Measurements from ENCODE around the gene TENT4A.

The TENT4A gene

DNA sequence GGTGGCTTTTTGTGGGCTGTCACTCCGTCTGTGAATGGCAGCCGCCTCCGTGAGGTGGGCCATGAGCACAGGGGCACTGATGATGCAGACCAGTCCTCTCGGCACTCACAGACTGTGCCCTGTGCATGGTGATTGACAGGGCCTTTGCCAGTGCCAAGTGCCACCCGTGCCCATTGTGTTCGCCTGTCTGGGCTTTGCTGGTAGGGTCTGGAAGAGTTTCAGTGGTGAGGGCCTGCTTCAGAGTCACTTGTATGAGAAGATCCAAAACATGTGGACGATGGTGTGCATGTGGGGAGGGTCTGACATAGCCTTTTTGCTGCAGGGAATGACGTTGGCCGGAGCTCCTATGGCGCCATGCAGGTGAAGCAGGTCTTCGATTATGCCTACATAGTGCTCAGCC lies 34.9 kb downstream of the TENT4A start:
- 95 to 97% methylated on average over 11 of the region's 11 CpGs for WGBS, 2 experiments
- H3K27me3 ChIP-seq (ENCODE audit: control insufficient read depth, insufficient read depth, low read length, poor library complexity, severe bottlenecking): no peaks in the 10 kb centered on the region
- H3K9me3 ChIP-seq (ENCODE audit: control insufficient read depth, low read length): no peaks in the 10 kb centered on the region
- H3K4me3 ChIP-seq (ENCODE audit: insufficient read depth, low read depth, low read length): no peak overlapping the region
- no peaks in the 10 kb centered on the region for H3K4me1 ChIP-seq (ENCODE audit: control insufficient read depth, insufficient read depth, low read length)
- H3K36me3 ChIP-seq (ENCODE audit: control insufficient read depth, insufficient read depth, low read length): peaks cover 30% of the 10 kb centered on the region
- no peak overlapping the region for H3K27ac ChIP-seq (ENCODE audit: insufficient read depth, low read depth, low read length, poor library complexity, severe bottlenecking)

DNA sequence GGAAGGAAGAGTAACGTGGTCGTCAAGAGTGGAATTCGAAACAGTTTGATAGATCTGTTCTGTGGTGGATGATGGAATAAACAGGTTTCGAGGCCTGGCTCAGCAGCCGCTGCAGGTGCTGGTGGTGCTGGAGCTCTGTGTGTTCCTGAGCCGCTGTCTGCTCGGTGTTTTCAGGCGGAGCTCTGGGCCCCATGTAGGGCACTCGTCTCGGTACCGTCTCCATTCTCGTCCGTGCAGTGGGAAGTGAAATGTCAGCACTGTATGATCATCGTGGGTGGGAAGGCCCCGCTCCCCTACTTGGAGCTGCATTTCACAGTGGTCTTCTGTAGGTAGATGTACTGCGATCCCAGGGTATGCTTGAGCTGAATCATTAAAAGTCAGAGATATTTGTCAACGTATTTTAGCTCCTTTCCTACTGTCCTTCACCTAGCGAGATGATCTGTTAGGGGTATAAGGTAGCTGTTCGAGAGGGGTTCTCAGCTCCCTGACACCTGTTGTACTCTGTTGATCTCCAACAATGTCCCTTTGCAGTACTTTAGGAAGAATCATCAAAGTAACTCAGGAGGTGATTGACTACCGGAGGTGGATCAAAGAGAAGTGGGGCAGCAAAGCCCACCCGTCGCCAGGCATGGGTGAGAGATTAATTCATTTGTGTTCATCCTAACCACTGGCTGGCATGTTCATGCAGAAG lies 35.9 kb downstream of the TENT4A start:
- Histone ChIP-seq H3K4me1 (ENCODE audit: control insufficient read depth, insufficient read depth, low read length) (no peaks in the 10 kb centered on the region), H3K27ac (ENCODE audit: insufficient read depth, low read depth, low read length, poor library complexity, severe bottlenecking) (no peak overlapping the region), H3K4me3 (ENCODE audit: insufficient read depth, low read depth, low read length) (no peak overlapping the region), H3K27me3 (ENCODE audit: control insufficient read depth, insufficient read depth, low read length, poor library complexity, severe bottlenecking) (no peaks in the 10 kb centered on the region), H3K36me3 (ENCODE audit: control insufficient read depth, insufficient read depth, low read length) (peaks cover 34% of the 10 kb centered on the region), H3K9me3 (ENCODE audit: control insufficient read depth, low read length) (no peaks in the 10 kb centered on the region)
- WGBS, 2 experiments: 95 to 97% methylated on average over 22 of the region's 22 CpGs

DNA sequence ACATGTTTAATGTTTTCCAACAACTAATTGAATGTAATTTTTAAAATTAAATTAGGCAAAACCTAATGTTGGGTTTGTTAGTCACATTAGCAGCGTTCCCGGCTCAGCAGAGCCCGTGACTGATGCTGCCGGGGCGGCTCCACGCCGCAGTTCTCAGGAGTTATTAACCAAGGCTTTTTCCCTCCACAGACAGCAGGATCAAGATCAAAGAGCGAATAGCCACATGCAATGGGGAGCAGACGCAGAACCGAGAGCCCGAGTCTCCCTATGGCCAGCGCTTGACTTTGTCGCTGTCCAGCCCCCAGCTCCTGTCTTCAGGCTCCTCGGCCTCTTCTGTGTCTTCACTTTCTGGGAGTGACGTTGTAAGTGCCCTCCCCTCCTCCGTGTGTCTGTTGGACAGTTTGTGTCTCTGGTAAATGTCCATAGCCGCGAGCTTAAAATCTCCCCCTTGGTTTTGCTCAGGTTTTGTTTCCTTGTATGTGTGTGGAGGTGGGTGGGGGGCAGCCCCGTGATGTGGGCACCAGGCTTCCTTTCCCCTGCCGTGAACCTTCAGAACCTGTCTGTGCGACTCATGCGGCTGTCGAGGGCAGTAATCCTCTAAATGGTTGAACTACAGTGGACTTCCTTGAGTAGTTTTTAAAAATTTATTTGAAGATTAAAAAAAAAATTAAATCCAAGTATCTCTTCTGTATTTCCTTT lies 37.1 kb downstream of the TENT4A start:
- 94 to 97% methylated on average over 21 to 23 of the region's 23 CpGs for WGBS, 2 experiments

DNA sequence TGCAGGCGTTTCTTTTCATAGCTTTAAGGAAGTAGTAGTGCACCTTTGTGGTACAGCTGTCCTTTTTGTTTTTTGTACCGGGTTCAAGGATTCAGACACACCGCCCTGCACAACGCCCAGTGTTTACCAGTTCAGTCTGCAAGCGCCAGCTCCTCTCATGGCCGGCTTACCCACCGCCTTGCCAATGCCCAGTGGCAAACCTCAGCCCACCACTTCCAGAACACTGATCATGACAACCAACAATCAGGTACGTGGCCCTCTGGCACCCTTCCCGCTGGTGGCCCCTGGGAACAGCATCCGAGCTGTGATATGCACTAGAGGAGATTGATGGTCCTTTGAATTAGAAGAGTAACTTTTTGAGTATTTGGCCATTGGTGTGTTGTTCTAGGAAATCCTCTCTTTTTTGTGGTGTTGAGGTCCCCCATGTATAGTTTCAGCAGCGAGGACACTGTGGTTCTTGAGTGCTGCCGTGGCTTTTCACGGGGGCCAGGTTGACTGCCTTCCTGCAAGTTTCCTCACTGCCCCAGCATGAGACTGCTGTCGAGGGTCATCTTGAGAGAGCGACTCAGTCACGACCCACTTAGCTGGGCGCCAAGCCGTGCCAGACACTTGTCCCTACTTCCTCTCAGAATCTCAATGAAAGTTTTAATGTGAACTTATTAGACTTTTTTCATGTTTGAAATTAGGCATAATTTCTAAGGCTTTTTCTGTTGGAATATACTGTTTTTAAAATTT lies 37.9 kb downstream of the TENT4A start:
- Histone ChIP-seq H3K9me3 (ENCODE audit: control insufficient read depth, low read length) (no peaks in the 10 kb centered on the region), H3K4me1 (ENCODE audit: control insufficient read depth, insufficient read depth, low read length) (no peaks in the 10 kb centered on the region), H3K4me3 (ENCODE audit: insufficient read depth, low read depth, low read length) (no peak overlapping the region), H3K27me3 (ENCODE audit: control insufficient read depth, insufficient read depth, low read length, poor library complexity, severe bottlenecking) (no peaks in the 10 kb centered on the region), H3K36me3 (ENCODE audit: control insufficient read depth, insufficient read depth, low read length) (peaks cover 45% of the 10 kb centered on the region), H3K27ac (ENCODE audit: insufficient read depth, low read depth, low read length, poor library complexity, severe bottlenecking) (no peak overlapping the region)
- 92 to 95% methylated on average over 18 of the region's 18 CpGs for WGBS, 2 experiments

More for the DNA sequence above, 37.1 kb downstream of the TENT4A start:
- Histone ChIP-seq H3K4me3 (ENCODE audit: insufficient read depth, low read depth, low read length) (no peak overlapping the region), H3K4me1 (ENCODE audit: control insufficient read depth, insufficient read depth, low read length) (no peaks in the 10 kb centered on the region), H3K27me3 (ENCODE audit: control insufficient read depth, insufficient read depth, low read length, poor library complexity, severe bottlenecking) (no peaks in the 10 kb centered on the region), H3K9me3 (ENCODE audit: control insufficient read depth, low read length) (no peaks in the 10 kb centered on the region), H3K36me3 (ENCODE audit: control insufficient read depth, insufficient read depth, low read length) (peaks cover 42% of the 10 kb centered on the region), H3K27ac (ENCODE audit: insufficient read depth, low read depth, low read length, poor library complexity, severe bottlenecking) (no peak overlapping the region)

DNA sequence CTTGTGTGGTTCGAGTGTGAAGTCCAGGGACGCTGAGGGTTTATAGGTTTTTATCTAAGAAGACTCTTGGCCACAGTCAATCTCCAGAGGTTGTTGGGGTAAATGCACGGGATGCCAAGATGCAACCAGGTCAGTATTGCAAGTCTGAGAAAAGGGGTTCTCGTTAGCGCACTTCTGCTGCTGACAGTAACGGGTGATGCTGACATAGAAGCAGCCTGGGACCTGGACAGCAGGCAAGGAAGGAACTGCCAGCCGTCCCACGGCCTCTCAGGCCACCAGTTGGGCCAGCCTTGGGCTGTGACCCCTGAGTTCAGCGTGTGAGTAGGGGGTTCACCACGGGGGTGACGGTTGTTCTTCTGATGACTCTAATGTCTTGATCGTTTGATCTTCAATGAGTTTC lies 39.0 kb downstream of the TENT4A start:
- no peaks in the 10 kb centered on the region for H3K9me3 ChIP-seq (ENCODE audit: control insufficient read depth, low read length)
- H3K27me3 ChIP-seq (ENCODE audit: control insufficient read depth, insufficient read depth, low read length, poor library complexity, severe bottlenecking): no peaks in the 10 kb centered on the region
- 96% methylated on average over 12 of the region's 12 CpGs for WGBS, 2 experiments
- no peak overlapping the region for H3K4me3 ChIP-seq (ENCODE audit: insufficient read depth, low read depth, low read length)
- H3K27ac ChIP-seq (ENCODE audit: insufficient read depth, low read depth, low read length, poor library complexity, severe bottlenecking): no peak overlapping the region
- peaks cover 55% of the 10 kb centered on the region for H3K36me3 ChIP-seq (ENCODE audit: control insufficient read depth, insufficient read depth, low read length)
- H3K4me1 ChIP-seq (ENCODE audit: control insufficient read depth, insufficient read depth, low read length): no peaks in the 10 kb centered on the region

DNA sequence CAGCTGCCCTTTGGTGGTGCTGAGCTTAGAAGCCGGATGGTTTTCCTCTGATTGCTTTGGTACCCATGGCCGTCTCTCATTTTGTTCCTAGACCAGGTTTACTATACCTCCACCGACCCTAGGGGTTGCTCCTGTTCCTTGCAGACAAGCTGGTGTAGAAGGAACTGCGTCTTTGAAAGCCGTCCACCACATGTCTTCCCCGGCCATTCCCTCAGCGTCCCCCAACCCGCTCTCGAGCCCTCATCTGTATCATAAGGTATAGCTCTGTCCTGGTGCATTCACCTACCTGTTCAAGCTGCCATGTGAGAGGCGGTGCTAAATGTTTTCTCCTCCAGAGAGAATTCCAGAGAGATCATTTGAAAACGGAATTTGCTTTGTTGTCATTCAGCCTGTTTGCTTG lies 39.5 kb downstream of the TENT4A start:
- no peaks in the 10 kb centered on the region for H3K4me1 ChIP-seq (ENCODE audit: control insufficient read depth, insufficient read depth, low read length)
- H3K27ac ChIP-seq (ENCODE audit: insufficient read depth, low read depth, low read length, poor library complexity, severe bottlenecking): no peak overlapping the region
- no peak overlapping the region for H3K4me3 ChIP-seq (ENCODE audit: insufficient read depth, low read depth, low read length)
- H3K9me3 ChIP-seq (ENCODE audit: control insufficient read depth, low read length): no peaks in the 10 kb centered on the region
- no peaks in the 10 kb centered on the region for H3K27me3 ChIP-seq (ENCODE audit: control insufficient read depth, insufficient read depth, low read length, poor library complexity, severe bottlenecking)
- WGBS, 2 experiments: 93 to 97% methylated on average over 11 of the region's 11 CpGs
- H3K36me3 ChIP-seq (ENCODE audit: control insufficient read depth, insufficient read depth, low read length): peaks cover 55% of the 10 kb centered on the region

DNA sequence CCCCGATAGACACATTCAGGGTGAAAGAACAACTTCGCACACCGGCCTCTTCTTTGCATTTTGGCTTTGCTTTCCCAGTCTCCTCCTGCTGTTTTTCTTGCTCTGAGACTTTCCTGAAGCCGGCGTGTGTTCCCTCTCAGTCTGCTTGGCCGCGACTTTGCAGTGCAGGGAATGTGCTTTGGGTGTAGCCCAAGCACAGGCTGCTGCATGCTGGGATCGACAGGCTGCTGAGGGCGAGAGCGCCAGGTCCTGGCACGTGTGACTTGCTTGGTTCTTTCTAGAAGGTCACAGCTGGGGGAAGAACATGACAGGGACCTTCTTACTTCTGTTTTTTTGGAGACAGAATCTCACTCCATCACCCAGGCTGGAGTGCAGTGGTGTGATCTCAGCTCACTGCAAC lies 40.6 kb downstream of the TENT4A start:
- Histone ChIP-seq H3K4me1 (ENCODE audit: control insufficient read depth, insufficient read depth, low read length) (no peaks in the 10 kb centered on the region), H3K36me3 (ENCODE audit: control insufficient read depth, insufficient read depth, low read length) (peaks cover 59% of the 10 kb centered on the region), H3K4me3 (ENCODE audit: insufficient read depth, low read depth, low read length) (no peak overlapping the region), H3K9me3 (ENCODE audit: control insufficient read depth, low read length) (no peaks in the 10 kb centered on the region), H3K27me3 (ENCODE audit: control insufficient read depth, insufficient read depth, low read length, poor library complexity, severe bottlenecking) (no peaks in the 10 kb centered on the region), H3K27ac (ENCODE audit: insufficient read depth, low read depth, low read length, poor library complexity, severe bottlenecking) (no peak overlapping the region)
- WGBS, 2 experiments: 94 to 96% methylated on average over 11 of the region's 11 CpGs

DNA sequence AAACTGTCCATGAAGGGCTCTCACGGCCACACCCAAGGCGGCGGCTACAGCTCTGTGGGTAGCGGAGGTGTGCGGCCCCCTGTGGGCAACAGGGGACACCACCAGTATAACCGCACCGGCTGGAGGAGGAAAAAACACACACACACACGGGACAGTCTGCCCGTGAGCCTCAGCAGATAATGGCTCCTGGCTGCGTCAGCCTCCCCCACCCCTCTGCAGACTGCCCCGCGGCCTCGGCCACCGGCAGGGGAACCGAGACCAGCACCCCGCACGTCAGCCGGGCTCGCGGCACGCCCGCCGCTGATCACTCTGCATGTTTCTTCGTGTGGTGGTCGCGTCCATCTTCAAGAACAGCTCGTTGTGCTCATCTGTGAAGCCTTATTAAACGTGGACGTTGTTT lies 41.5 kb downstream of the TENT4A start:
- H3K36me3 ChIP-seq (ENCODE audit: control insufficient read depth, insufficient read depth, low read length): peaks cover 59% of the 10 kb centered on the region

DNA sequence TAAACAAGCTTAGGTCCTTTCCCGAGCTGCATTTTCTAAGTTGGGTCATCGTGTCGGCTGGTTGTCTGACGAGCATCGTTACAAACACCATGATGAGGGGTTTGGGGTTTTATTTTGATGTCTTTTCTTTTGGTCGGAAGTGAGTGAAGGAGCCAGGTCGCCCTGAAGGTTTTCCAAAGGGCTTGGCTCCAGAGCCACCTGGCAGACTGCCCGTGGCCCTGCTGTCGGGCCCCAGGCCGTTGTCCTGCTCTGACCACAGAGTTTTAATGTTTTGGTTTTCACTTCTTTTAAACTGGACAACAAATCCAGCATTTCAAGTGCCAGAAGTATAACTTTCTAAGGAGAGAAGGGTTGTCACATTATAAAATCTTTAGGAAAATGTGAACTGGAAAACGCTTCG lies 42.3 kb downstream of the TENT4A start:
- Histone ChIP-seq H3K4me1 (ENCODE audit: control insufficient read depth, insufficient read depth, low read length) (no peaks in the 10 kb centered on the region), H3K9me3 (ENCODE audit: control insufficient read depth, low read length) (no peaks in the 10 kb centered on the region), H3K4me3 (ENCODE audit: insufficient read depth, low read depth, low read length) (no peak overlapping the region), H3K27me3 (ENCODE audit: control insufficient read depth, insufficient read depth, low read length, poor library complexity, severe bottlenecking) (no peaks in the 10 kb centered on the region), H3K36me3 (ENCODE audit: control insufficient read depth, insufficient read depth, low read length) (peaks cover 54% of the 10 kb centered on the region), H3K27ac (ENCODE audit: insufficient read depth, low read depth, low read length, poor library complexity, severe bottlenecking) (no peak overlapping the region)
- WGBS, 2 experiments: 95 to 96% methylated on average over 12 of the region's 12 CpGs

More for the DNA sequence above, 41.5 kb downstream of the TENT4A start:
- H3K27ac ChIP-seq (ENCODE audit: insufficient read depth, low read depth, low read length, poor library complexity, severe bottlenecking): no peak overlapping the region
- H3K27me3 ChIP-seq (ENCODE audit: control insufficient read depth, insufficient read depth, low read length, poor library complexity, severe bottlenecking): no peaks in the 10 kb centered on the region
- 96% methylated on average over 29 of the region's 29 CpGs for WGBS, 2 experiments
- no peak overlapping the region for H3K4me3 ChIP-seq (ENCODE audit: insufficient read depth, low read depth, low read length)
- H3K4me1 ChIP-seq (ENCODE audit: control insufficient read depth, insufficient read depth, low read length): no peaks in the 10 kb centered on the region
- H3K9me3 ChIP-seq (ENCODE audit: control insufficient read depth, low read length): no peaks in the 10 kb centered on the region

DNA sequence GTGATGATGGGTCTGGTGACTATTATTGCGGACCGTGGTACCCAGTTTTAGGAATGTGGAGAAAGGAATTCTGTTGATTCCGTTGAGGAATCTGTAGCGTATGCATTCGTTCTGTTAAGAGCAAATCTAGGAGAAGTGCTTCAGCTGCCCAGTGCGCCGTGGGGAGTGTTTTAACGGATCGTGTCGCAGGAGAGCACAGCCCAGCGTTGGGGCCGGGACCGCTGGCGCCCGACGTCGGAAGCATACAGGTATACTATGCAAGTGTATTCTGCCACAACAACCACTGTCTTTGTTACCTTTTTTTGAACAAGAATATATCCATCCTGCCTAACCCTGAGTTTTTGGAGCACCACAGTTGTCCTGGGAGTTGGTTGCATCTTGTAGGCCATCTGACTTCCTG lies 42.7 kb downstream of the TENT4A start:
- H3K27me3 ChIP-seq (ENCODE audit: control insufficient read depth, insufficient read depth, low read length, poor library complexity, severe bottlenecking): no peaks in the 10 kb centered on the region
- H3K9me3 ChIP-seq (ENCODE audit: control insufficient read depth, low read length): no peaks in the 10 kb centered on the region
- H3K4me1 ChIP-seq (ENCODE audit: control insufficient read depth, insufficient read depth, low read length): no peaks in the 10 kb centered on the region
- peaks cover 50% of the 10 kb centered on the region for H3K36me3 ChIP-seq (ENCODE audit: control insufficient read depth, insufficient read depth, low read length)
- WGBS, 2 experiments: 96 to 97% methylated on average over 17 of the region's 17 CpGs
- H3K4me3 ChIP-seq (ENCODE audit: insufficient read depth, low read depth, low read length): no peak overlapping the region
- no peak overlapping the region for H3K27ac ChIP-seq (ENCODE audit: insufficient read depth, low read depth, low read length, poor library complexity, severe bottlenecking)

Data from ectodermal cell (in vitro differentiated cells).